Neutrophil (primary cell): ENCODE data around the gene PCED1B.
A peak's percentile ranks its signal among the peaks of the same experiment; 100 is the strongest.
"Not testable (repeated sequence)": the region's sequence is repeated elsewhere in the genome, so short reads cannot be mapped to it uniquely, and the experiment has no call there.

Source experiments
- H3K27ac ChIP-seq: fragments of 200-600 bp; sonication (generic); 2 replicates; pipeline ENCODE4 v1.5.1; 2016; ENCODE audit warnings: mild to moderate bottlenecking, moderate library complexity
- H3K27me3 ChIP-seq: fragments of 200-600 bp; sonication (generic); 2 replicates; pipeline ENCODE4 v1.6.0; 2016; ENCODE audit warnings: mild to moderate bottlenecking
- H3K36me3 ChIP-seq: fragments of 200-600 bp; sonication (generic); 2 replicates; pipeline ENCODE4 v1.5.1; 2017
- H3K4me1 ChIP-seq, 2 experiments: fragments of 200-600 bp in 1 of 2; sonication (generic) in 1 of 2; 1 replicate in 1 of 2; 2 replicates in 1 of 2; pipeline versions ENCODE4 v1.5.1 to v1.6.1; 2013 to 2016; ENCODE audit warnings: low read depth in 1 of 2, low read length in 1 of 2, mild to moderate bottlenecking in 1 of 2, moderate library complexity in 1 of 2; ENCODE audit not compliant: control insufficient read depth in 1 of 2, insufficient read depth in 1 of 2
- H3K4me3 ChIP-seq, 2 experiments: fragments of 200-600 bp in 1 of 2; sonication (generic) in 1 of 2; 1 replicate in 1 of 2; 2 replicates in 1 of 2; pipeline ENCODE4 v1.5.1; 2013 to 2016; ENCODE audit warnings: low read depth in 1 of 2, low read length in 1 of 2, mild to moderate bottlenecking in 1 of 2, moderate library complexity in 1 of 2
- H3K9me3 ChIP-seq: fragments of 200-600 bp; sonication (generic); 2 replicates; pipeline ENCODE4 v1.5.1; 2016
- TF ChIP-seq, protein P1 (sequence below): fragments of 200-600 bp; sonication (generic); IDR thresholded peaks from 2 replicates; pipeline ENCODE4 v1.5.1; 2016; ENCODE audit warnings: antibody characterized with exemption

Gene PCED1B

DNA sequence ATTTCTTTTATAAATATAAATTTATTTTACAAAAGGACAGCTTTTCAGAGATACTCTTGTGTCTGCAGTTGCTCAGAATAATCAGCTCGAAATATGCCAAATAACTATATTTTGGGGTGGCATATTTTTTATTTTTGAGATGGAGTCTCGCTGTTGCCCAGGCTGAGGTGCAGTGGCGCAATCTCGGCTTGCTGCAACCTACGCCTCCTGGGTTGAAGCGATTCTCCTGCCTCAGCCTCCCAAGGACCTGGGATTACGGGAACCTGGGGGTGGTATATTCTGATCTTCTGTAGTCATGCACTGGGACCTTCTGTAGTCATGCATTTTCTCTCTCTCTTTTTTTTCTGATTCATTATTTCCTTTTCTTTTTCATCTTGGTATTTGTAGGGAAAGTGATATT lies 135.3 kb downstream of the PCED1B start:
- Histone ChIP-seq H3K27me3 (no peaks in the 10 kb centered on the region), H3K4me3 (peak overlapping the region in 1 of 2 experiments; percentile 54), H3K27ac (peak overlapping the region; percentile 93), H3K36me3 (no peaks in the 10 kb centered on the region), H3K4me1 (peaks cover 50 to 52% of the 10 kb centered on the region in 2 experiments), H3K9me3 (no peaks in the 10 kb centered on the region)
- TF ChIP-seq, protein P1, sequence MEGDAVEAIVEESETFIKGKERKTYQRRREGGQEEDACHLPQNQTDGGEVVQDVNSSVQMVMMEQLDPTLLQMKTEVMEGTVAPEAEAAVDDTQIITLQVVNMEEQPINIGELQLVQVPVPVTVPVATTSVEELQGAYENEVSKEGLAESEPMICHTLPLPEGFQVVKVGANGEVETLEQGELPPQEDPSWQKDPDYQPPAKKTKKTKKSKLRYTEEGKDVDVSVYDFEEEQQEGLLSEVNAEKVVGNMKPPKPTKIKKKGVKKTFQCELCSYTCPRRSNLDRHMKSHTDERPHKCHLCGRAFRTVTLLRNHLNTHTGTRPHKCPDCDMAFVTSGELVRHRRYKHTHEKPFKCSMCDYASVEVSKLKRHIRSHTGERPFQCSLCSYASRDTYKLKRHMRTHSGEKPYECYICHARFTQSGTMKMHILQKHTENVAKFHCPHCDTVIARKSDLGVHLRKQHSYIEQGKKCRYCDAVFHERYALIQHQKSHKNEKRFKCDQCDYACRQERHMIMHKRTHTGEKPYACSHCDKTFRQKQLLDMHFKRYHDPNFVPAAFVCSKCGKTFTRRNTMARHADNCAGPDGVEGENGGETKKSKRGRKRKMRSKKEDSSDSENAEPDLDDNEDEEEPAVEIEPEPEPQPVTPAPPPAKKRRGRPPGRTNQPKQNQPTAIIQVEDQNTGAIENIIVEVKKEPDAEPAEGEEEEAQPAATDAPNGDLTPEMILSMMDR = no peak

DNA sequence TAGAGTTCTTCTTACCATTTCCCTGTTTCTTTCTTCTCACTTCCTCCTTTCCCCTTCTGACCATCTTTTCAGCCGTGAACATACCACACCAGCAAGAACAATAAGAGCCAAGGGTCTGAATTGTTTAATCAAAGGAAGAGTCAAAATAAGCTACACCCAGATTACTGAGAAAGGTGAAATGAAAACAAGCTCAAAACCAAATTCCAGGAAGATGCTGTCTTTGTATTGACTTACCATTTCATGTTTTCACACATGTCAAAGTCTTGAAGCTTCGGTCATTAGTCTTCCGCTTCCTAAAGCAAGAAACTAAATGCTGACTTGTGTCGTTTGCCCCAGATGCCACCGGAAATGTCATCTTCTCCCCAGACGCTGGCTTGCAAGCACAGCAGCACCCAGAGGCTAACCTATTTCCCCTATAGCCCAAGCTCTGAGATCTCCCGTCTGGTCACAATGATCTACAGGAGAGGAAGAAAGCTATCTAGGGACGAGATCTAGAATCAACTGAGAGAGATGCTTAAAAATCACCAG lies 136.8 kb downstream of the PCED1B start:
- no peaks in the 10 kb centered on the region for H3K9me3 ChIP-seq
- TF ChIP-seq, protein P1 = no peak
- H3K36me3 ChIP-seq = no peaks in the 10 kb centered on the region
- peaks cover 50 to 52% of the 10 kb centered on the region in 2 experiments for H3K4me1 ChIP-seq
- no peaks in the 10 kb centered on the region for H3K27me3 ChIP-seq
- H3K27ac ChIP-seq = peak overlapping the region; percentile 93
- peak overlapping the region; percentile 46 to 54 for H3K4me3 ChIP-seq

DNA sequence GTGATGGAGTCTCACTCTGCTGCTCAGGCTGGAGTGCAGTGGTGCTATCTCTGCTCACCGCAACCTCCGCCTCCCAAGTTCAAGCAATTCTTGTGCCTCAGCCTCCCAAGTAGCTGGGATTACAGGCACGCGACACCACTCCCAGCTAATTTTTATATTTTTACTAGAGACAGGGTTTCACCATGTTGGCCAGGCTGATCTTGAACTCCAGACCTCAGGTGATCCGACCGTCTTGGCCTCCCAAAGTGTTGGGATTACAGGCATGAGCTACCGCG lies 138.1 kb downstream of the PCED1B start:
- not testable (repeated sequence) for H3K4me3 ChIP-seq, H3K27me3 ChIP-seq, H3K9me3 ChIP-seq, H3K36me3 ChIP-seq
- Histone ChIP-seq H3K4me1 (peaks cover 46% of the 10 kb centered on the region in 2 experiments), H3K27ac (peak overlapping the region; percentile 20)

DNA sequence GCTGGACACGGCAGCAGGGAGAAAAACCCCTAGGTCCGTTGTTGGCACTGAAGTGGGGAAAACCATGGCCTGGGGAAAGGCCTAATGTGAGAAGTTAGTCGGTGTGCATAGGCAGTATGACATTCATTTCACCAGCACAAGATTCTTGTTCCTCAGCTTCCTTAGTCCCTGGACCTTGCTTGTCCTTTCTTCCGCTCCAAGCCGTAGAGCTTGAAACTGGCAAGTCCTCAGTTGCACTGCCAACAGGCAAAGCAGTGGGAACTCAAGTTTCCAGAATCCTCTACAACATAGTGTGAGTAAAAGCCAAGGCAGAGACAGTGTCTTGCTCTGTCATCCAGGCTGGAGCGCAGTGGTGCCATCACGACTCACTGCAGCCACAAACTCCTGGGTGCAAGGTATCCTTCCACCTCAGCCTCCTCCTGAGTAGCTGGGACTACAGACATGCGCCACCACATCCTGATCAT lies 138.8 kb downstream of the PCED1B start:
- peak overlapping the region; percentile 20 for H3K27ac ChIP-seq

DNA sequence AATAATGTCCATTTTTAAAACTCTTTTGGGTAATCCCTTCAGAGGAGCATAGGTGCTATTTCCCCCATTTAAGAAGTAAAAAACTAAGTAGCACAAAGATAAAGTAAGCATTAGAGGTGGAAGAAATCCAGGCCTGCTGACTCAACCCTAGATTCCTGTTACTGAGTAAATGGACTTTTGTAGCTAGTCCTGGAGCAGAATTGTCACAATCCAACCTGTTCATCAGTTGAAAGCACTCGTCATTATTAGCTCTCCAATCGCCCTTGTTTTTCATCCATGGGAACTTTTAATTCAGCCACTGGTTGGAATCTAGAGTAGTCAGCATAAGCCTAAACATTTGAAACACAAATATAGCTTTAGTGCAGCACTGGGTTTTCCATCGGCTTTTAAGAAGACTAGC lies 139.8 kb downstream of the PCED1B start:
- Histone ChIP-seq H3K27me3 (no peaks in the 10 kb centered on the region), H3K4me3 (no peak overlapping the region), H3K27ac (no peak overlapping the region), H3K36me3 (no peaks in the 10 kb centered on the region), H3K4me1 (peaks cover 34 to 43% of the 10 kb centered on the region in 2 experiments), H3K9me3 (no peaks in the 10 kb centered on the region)
- TF ChIP-seq, protein P1 = no peak

More for the DNA sequence above, 138.8 kb downstream of the PCED1B start:
- TF ChIP-seq, protein P1 = no peak
- H3K9me3 ChIP-seq = no peaks in the 10 kb centered on the region
- peaks cover 43% of the 10 kb centered on the region in 2 experiments for H3K4me1 ChIP-seq
- no peak overlapping the region for H3K4me3 ChIP-seq
- no peaks in the 10 kb centered on the region for H3K27me3 ChIP-seq
- no peaks in the 10 kb centered on the region for H3K36me3 ChIP-seq

DNA sequence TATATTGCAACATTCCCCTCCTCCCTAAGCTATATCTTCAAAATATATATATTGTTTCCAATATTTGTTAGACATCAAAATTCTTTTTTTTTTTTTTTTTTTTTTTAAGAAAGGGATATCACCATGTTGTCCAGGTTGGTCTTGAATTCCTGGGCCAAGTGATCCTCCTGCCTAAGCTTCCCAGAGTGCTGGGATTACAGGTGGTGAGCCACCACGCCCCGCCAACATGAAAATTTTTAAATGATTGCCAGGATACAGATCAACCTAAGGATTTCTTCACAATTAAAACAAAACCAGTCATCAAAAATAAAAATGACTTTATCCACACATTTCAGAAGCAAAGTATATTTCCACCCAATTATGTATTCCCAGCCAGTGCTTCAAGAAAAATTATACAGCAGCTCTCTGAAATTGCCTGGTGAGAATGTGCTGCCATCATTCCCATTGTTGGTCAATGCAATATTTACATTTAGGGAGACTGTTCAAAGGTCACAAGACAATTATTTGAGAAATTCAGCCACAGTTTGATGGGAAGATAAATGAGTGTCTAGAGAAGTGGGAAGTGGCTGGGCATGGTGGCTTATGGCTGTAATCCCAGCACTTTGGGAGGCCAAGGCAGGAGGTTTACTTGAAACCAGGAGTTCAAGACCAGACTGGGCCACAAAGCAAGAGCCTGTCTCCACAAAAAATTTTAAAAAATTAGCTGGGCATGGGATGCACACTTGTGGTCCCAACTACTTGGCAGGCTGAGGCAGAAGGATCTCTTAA lies 142.0 kb downstream of the PCED1B start:
- TF ChIP-seq, protein P1 = no peak
- Histone ChIP-seq H3K27me3 (no peaks in the 10 kb centered on the region), H3K4me1 (peaks cover 12 to 22% of the 10 kb centered on the region in 2 experiments), H3K4me3 (no peak overlapping the region), H3K9me3 (no peaks in the 10 kb centered on the region), H3K27ac (no peak overlapping the region), H3K36me3 (no peaks in the 10 kb centered on the region)
